Astrocyte of the hippocampus (primary cell): ENCODE data around the gene ARMC7.
"Not testable (repeated sequence)": the region's sequence is repeated elsewhere in the genome, so short reads cannot be mapped to it uniquely, and the experiment has no call there.

Source experiments
- DNase-seq: peaks from one replicate; pipeline ENCODE4 v3.0.0; 2011; ENCODE audit warnings: low read depth, low spot score

The ARMC7 gene

GRCh38 chr17:75102385-75102821 lies 7.4 kb upstream of the ARMC7 start:
- no peak for DNase-seq

GRCh38 chr17:75103601-75104554 lies 5.9 kb upstream of the ARMC7 start:
- no peak for DNase-seq

- peak; percentile 69 for DNase-seq
Observed at GRCh38 chr17:75105126-75106080, 4.4 kb upstream of the ARMC7 start.

- DNase-seq, result no peak
Observed at GRCh38 chr17:75108193-75108592, 1.6 kb upstream of the ARMC7 start.

- DNase-seq, result no peak
Observed at GRCh38 chr17:75109046-75109406, 743 bp upstream of the ARMC7 start.

- DNase-seq, result no peak
Observed at GRCh38 chr17:75110234-75110937, 617 bp downstream of the ARMC7 start.

GRCh38 chr17:75111777-75112335 lies 2.1 kb downstream of the ARMC7 start:
- DNase-seq, result no peak

- DNase-seq, result peak; percentile 93
Observed at GRCh38 chr17:75113798-75114551, 4.2 kb downstream of the ARMC7 start.

- DNase-seq, result no peak
Observed at GRCh38 chr17:75114552-75115314, 5.0 kb downstream of the ARMC7 start.

- no peak for DNase-seq
Observed at GRCh38 chr17:75115555-75115954, 5.8 kb downstream of the ARMC7 start.

GRCh38 chr17:75116737-75117136 lies 7.0 kb downstream of the ARMC7 start:
- DNase-seq, result no peak

- DNase-seq, result no peak
Observed at GRCh38 chr17:75118307-75118706, 8.5 kb downstream of the ARMC7 start.

GRCh38 chr17:75124041-75124818 lies 14.5 kb downstream of the ARMC7 start:
- DNase-seq, result peak; percentile 78

GRCh38 chr17:75124819-75125162 lies 15.0 kb downstream of the ARMC7 start:
- no peak for DNase-seq

GRCh38 chr17:75125984-75126383 lies 16.2 kb downstream of the ARMC7 start:
- no peak for DNase-seq

GRCh38 chr17:75126954-75127353 lies 17.2 kb downstream of the ARMC7 start:
- no peak for DNase-seq

GRCh38 chr17:75127936-75128335 lies 18.2 kb downstream of the ARMC7 start:
- DNase-seq, result not testable (repeated sequence)

GRCh38 chr17:75128694-75129505 lies 19.1 kb downstream of the ARMC7 start:
- DNase-seq, result no peak
